Endothelial cell of umbilical vein (primary cell): Measurements from ENCODE around the gene TUBB1. TPM values are rescaled to one million over a fixed set of nuclear protein-coding genes. Genes with fewer than 3 reads are reported as not detected.

Experiments
- BruUV-seq: library from RNA; stranded (reverse); fragments of 400-500 nt; replicated peaks from 2 replicates; lab custom pipeline; 2021; lab: Mats Ljungman, UMichigan
- CTCF ChIA-PET: fragments of 300-600, 350-600 bp; sonication (Branson Sonifier 250); formaldehyde crosslinking; loops from one replicate; lab custom pipeline; 2021; ENCODE audit warnings: antibody characterized with exemption, inconsistent platforms; lab: Charles Lee
- POLR2A ChIA-PET: fragments of 300-600, 350-600 bp; sonication (Branson Sonifier 250); formaldehyde crosslinking; loops from one replicate; lab custom pipeline; 2021; ENCODE audit warnings: antibody characterized with exemption, inconsistent platforms; lab: Charles Lee
- DNase-seq: peaks from one replicate; pipeline ENCODE4 v3.0.0-alpha.2; 2011; ENCODE audit warnings: low read depth, low spot score
- FAIRE-seq: peaks from 2 replicates; lab custom pipeline; 2011; peaks lifted over from hg19 to GRCh38; lab: Jason Lieb, UNC
- H2AFZ ChIP-seq: 2 replicates; pipeline ENCODE4 v1.6.0; 2012; ENCODE audit warnings: low read depth, low read length, control low read depth, inconsistent platforms
- H3K27ac ChIP-seq: 2 replicates; pipeline ENCODE4 v1.5.1; 2011; ENCODE audit warnings: low read depth, mild to moderate bottlenecking, control low read depth, low read length, moderate library complexity; ENCODE audit not compliant: insufficient read depth
- H3K27me3 ChIP-seq, 2 experiments: 2 replicates each; pipeline versions ENCODE4 v1.6.0 to v1.6.1; 2011; ENCODE audit warnings: low read length in 2 of 2, mixed read lengths in 1 of 2; ENCODE audit not compliant: control insufficient read depth in 2 of 2, insufficient read depth in 2 of 2
- H3K36me3 ChIP-seq, 2 experiments: 2 replicates in 1 of 2; 3 replicates in 1 of 2; pipeline ENCODE4 v1.5.1; 2011; ENCODE audit warnings: low read length in 2 of 2, mild to moderate bottlenecking in 1 of 2, moderate library complexity in 1 of 2; ENCODE audit not compliant: control insufficient read depth in 2 of 2, insufficient read depth in 2 of 2; ENCODE audit errors: extremely low read depth in 1 of 2
- H3K4me1 ChIP-seq: 3 replicates; pipeline ENCODE4 v1.5.1; 2011; ENCODE audit warnings: mild to moderate bottlenecking, low read length; ENCODE audit not compliant: control insufficient read depth, insufficient read depth; ENCODE audit errors: extremely low read depth
- H3K4me2 ChIP-seq: 2 replicates; pipeline ENCODE4 v1.6.1; 2011; ENCODE audit warnings: low read length, control low read depth, mixed read lengths; ENCODE audit not compliant: insufficient read depth
- H3K4me3 ChIP-seq, 3 experiments: fragments of 200-600 bp in 1 of 3; sonication (generic), shearing (Covaris generic) in 1 of 3; replicated peaks in 1 of 3; 2 replicates each; pipeline ENCODE4 v1.5.1; 2011 to 2016; ENCODE audit warnings: control low read depth in 3 of 3, low read length in 3 of 3, mild to moderate bottlenecking in 2 of 3, inconsistent platforms in 1 of 3, low read depth in 1 of 3, moderate library complexity in 1 of 3; ENCODE audit not compliant: insufficient read depth in 1 of 3
- H3K79me2 ChIP-seq: 2 replicates; pipeline ENCODE4 v1.6.0; 2012; ENCODE audit warnings: low read length, inconsistent platforms; ENCODE audit not compliant: control insufficient read depth, insufficient read depth
- H3K9ac ChIP-seq: replicated peaks from 2 replicates; pipeline ENCODE3; 2011; ENCODE audit warnings: low read length, control low read depth; ENCODE audit not compliant: insufficient read depth; ENCODE audit errors: extremely low read depth
- H3K9me1 ChIP-seq: replicated peaks from 3 replicates; pipeline ENCODE4 v1.6.0; 2011; ENCODE audit warnings: mild to moderate bottlenecking, low read length; ENCODE audit not compliant: control insufficient read depth, insufficient read depth; ENCODE audit errors: extremely low read depth
- H3K9me3 ChIP-seq: replicated peaks from 2 replicates; pipeline ENCODE4 v1.5.1; 2012; ENCODE audit warnings: low read length, inconsistent platforms; ENCODE audit not compliant: control insufficient read depth, insufficient read depth
- H4K20me1 ChIP-seq: replicated peaks from 2 replicates; pipeline ENCODE3; 2011; ENCODE audit warnings: mild to moderate bottlenecking, low read length; ENCODE audit not compliant: control insufficient read depth, insufficient read depth; ENCODE audit errors: extremely low read depth
- EZH2 ChIP-seq: IDR thresholded peaks from 2 replicates; pipeline ENCODE4 v1.6.1; 2012; ENCODE audit warnings: borderline replicate concordance, low read depth, mild to moderate bottlenecking, moderate library complexity, low read length, inconsistent platforms; ENCODE audit not compliant: severe bottlenecking
- GATA2 ChIP-seq: IDR thresholded peaks from 2 replicates; pipeline ENCODE4 v1.7.0; 2011; ENCODE audit warnings: low read depth, mild to moderate bottlenecking, moderate library complexity, mixed read lengths, low read length; ENCODE audit not compliant: insufficient read length, insufficient read depth
- JUN ChIP-seq: IDR thresholded peaks from 2 replicates; pipeline ENCODE4 v1.6.1; 2011; ENCODE audit warnings: borderline replicate concordance, low read depth; ENCODE audit not compliant: insufficient read length, insufficient read depth
- POLR2A ChIP-seq: IDR thresholded peaks from 2 replicates; pipeline ENCODE4 v1.6.1; 2012; ENCODE audit warnings: low read depth, mild to moderate bottlenecking, control low read depth, low read length
- POLR2AphosphoS5 ChIP-seq: IDR thresholded peaks from 2 replicates; pipeline ENCODE4 v1.6.1; 2012; ENCODE audit warnings: low read depth, mild to moderate bottlenecking, control low read depth, low read length, moderate library complexity; ENCODE audit not compliant: insufficient read depth
- dilution Hi-C: fragments of 300-500 bp; cut with MboI; formaldehyde crosslinking; loops from one replicate; pipeline ENCODE4 v1.15.0; 2019; ENCODE audit warnings: low sequenced_read_pairs; ENCODE audit not compliant: extremely low pct_ligation_motif_present
- intact Hi-C: fragments of 100-400 bp; cut with micrococcal nuclease; formaldehyde crosslinking; loops from one replicate; pipeline ENCODE4 v1.10.0; 2022
- polyA plus RNA-seq, 4 experiments: library from polyadenylated mRNA; depleted of rRNA in 3 of 4; stranded (reverse) in 3 of 4; unstranded in 1 of 4; fragments of >200 nt; gene quantifications; 2 replicates each; pipeline versions ENCODE4 v1.2.1 to v1.2.3, GENCODE V29; 2011 to 2012; ENCODE audit warnings: missing spikeins in 1 of 4
- total RNA-seq: library from RNA; stranded (reverse); gene quantifications from 2 replicates; pipeline ENCODE4 v1.2.3, GENCODE V29; 2021
- TF ChIP-seq, protein P1 (sequence below): IDR thresholded peaks from 2 replicates; pipeline ENCODE4 v1.6.1; 2011; ENCODE audit not compliant: insufficient read depth, insufficient read length

TUBB1 gene
- total and polyA plus RNA-seq, 2 donors (not counting 3 experiments of a cell fraction or from before 2014, with no cell fraction given): 0.04 TPM; not detected in 1

DNA sequence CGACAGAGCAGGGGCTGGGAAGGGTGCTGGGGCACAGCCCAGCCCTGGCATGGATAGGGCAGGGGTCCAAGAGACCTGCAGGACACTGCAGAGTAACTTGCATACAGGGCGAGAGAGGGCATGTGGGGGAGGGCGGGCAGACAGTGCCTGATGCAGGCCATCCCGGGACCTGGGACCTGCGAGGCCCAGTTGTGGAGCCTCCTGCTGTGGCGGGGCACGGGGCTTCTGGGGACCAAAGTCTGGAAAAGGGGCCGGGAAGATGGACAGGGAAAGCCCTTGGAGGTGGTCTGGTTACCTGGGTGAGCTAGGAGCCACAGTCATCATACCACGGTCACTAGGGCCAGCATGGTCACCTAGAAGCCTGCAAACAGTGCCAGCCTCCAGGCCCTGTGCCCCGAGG lies 412 bp upstream of the TUBB1 start:
- DNase-seq: no peak
- H3K79me2 ChIP-seq: peaks cover under 1% of the 10 kb centered on the region
- H3K27ac ChIP-seq: no peak overlapping the region
- TF ChIP-seq JUN: no peak
- TF ChIP-seq, protein P1, sequence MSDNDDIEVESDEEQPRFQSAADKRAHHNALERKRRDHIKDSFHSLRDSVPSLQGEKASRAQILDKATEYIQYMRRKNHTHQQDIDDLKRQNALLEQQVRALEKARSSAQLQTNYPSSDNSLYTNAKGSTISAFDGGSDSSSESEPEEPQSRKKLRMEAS: no peak
- TF ChIP-seq POLR2AphosphoS5: no peak
- TF ChIP-seq GATA2: no peak
- TF ChIP-seq POLR2A: no peak
- no peak for TF ChIP-seq EZH2
- BruUV-seq: no TSS peak
- POLR2A ChIA-PET: no interaction called here
- CTCF ChIA-PET: interaction anchor here (0.9 to 1.2 kb wide), 2 partner anchors 10 to 103 kb away, joined by 3 to 5 read pairs; no protein-coding TSS in a partner anchor
- H4K20me1 ChIP-seq: no peaks in the 10 kb centered on the region
- H3K9me1 ChIP-seq: no peaks in the 10 kb centered on the region
- peaks cover 7% of the 10 kb centered on the region for H3K4me1 ChIP-seq
- no peak overlapping the region for H3K4me2 ChIP-seq
- H3K9ac ChIP-seq: no peak overlapping the region
- H3K4me3 ChIP-seq: no peak overlapping the region
- dilution Hi-C loops: no loop called here
- H2AFZ ChIP-seq: no peak overlapping the region
- no peak for FAIRE-seq
- H3K9me3 ChIP-seq: no peaks in the 10 kb centered on the region
- intact Hi-C loops: loop anchor here (1.0 to 10.0 kb wide), 3 partner anchors 42 to 926 kb away; partner anchors contain the start of genes FAM217B, PPP1R3D and STX16
- H3K36me3 ChIP-seq: peaks cover 4 to 7% of the 10 kb centered on the region in 2 experiments
- H3K27me3 ChIP-seq: no peaks in the 10 kb centered on the region

DNA sequence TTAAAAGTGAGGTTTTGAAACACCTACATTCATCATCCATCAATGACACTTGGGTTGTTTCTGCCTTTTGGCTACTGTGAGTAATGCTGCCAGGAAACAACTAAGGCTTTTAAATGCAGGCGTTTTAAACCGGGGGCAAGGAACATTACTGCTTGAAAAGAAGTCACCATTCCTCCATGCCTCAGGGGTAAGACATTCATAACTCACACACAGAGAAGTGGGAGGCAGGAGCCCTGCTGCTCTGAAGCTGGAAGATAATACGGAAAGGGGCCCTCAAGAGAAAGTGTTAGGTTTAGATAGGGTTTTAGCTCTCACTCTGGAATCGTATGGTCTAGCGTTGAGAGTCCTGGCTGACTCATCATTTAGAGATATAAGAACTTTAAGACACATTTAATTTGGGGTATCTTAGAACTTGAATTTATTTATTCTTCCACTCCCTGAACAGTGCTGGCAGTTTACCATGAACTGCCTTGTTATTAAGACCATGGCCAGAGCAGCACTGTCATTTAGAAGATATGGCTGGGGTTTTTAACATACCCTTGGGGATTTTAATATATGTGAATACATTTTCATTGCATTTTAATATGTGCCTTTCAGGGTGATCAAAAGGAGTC lies 1.8 kb downstream of the TUBB1 start:
- Histone ChIP-seq H3K9me3 (no peaks in the 10 kb centered on the region), H3K4me1 (peaks cover 7% of the 10 kb centered on the region), H4K20me1 (no peaks in the 10 kb centered on the region), H3K79me2 (peaks cover 17% of the 10 kb centered on the region), H3K36me3 (peaks cover 9 to 18% of the 10 kb centered on the region in 2 experiments), H2AFZ (no peak overlapping the region), H3K9ac (no peak overlapping the region), H3K9me1 (no peaks in the 10 kb centered on the region), H3K27ac (no peak overlapping the region), H3K4me2 (no peak overlapping the region), H3K27me3 (no peaks in the 10 kb centered on the region), H3K4me3 (no peak overlapping the region)
- CTCF ChIA-PET: interaction anchor here (0.9 kb wide), 1 partner anchor 12 kb away, joined by 3 read pairs; no protein-coding TSS in a partner anchor
- POLR2A ChIA-PET: no interaction called here
- no TSS peak for BruUV-seq
- FAIRE-seq (no peak), DNase-seq (no peak)
- intact Hi-C loops (loop anchor here (1.0 kb wide), 1 partner anchor 8 kb away; no protein-coding TSS in a partner anchor), dilution Hi-C loops (no loop called here)
- TF ChIP-seq POLR2AphosphoS5: no peak
